Cerebellar nuclear complex (tissue), 1 donor: ENCODE measurements around the gene ABCC1.
"Not testable (repeated sequence)": the region's sequence is repeated elsewhere in the genome, so short reads cannot be mapped to it uniquely, and the experiment has no call there.

Experiments
- DNase-seq, 2 experiments: peaks; one replicate each; lab custom pipeline; 2025; lab: John Stamatoyannopoulos, UW

Gene ABCC1

GRCh38 chr16:15949210-15950160, at the start of gene ABCC1:
TSS of gene ABCC1 (plus strand) at chr16:15949616. CDS start at chr16:15949752, 136 bp downstream.
- no peak for DNase-seq

DNA sequence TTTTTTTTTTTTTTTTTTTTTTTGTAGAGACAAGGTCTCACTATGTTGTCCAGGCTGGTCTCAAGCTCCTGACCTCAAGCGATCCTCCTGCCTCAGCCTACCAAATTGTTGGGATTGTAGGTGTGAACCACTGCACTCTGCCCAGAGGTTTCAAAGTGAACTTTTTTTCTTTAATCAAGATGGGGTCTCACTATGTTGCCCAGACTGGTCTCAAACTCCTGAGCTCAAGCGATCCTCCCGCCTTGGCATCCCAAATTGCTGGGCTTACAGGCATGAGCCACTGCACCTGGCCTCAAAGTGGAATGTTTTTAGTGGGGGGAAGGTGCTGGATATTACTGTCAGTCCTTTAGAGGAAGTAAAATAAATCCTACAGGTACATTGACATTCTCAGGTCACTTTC, 49.1 kb upstream of the ABCC1 start:
- no peak for DNase-seq

DNA sequence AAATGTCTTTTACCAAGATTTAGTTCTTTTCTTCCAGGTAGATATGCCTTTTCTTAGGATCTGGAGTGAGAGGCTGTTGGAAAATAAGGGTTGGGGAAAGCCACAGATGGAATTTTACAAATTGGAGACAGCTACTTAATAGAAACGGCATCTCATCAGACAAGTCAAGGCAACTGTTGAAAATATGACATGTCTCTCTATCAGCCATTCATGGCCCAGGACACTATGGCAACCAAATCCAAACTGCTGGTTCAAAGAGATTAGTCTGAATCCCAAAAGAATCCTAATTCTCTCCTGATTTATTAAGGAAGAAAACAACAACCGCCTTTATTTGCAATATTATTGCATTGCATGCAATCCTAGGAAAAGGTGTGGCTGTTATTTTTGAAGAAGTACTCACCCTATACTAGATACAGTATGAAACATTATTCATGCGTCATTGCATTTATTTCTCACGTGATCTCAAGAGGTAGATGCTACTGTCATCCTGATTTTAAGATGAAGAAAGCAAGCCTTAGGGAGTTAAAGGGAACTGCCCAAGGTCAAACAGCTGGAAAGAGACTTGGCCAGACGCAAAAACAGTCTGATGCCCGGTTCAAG, 48.4 kb upstream of the ABCC1 start:
- no peak for DNase-seq

DNA sequence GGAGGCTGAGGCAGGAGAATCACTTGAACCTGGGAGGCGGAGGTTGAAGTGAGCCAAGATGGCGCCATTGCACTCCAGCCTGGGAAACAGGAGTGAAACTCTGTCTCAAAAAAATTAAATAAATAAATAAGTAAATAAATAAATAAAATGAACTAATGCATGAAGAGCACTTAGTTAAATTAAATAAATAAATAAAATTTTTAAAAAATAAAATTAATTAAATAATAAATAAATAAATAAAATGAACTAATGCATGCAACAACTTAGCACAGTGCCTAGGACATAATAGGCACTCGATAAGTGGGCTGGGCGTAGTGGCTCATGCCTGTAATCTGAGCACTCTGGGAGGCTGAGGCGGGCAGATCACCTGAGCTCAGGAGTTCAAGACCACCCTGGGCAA, 45.5 kb upstream of the ABCC1 start:
- no peak for DNase-seq

- DNase-seq = no peak
Observed at GRCh38 chr16:15906439-15906838, 43.0 kb upstream of the ABCC1 start.

DNA sequence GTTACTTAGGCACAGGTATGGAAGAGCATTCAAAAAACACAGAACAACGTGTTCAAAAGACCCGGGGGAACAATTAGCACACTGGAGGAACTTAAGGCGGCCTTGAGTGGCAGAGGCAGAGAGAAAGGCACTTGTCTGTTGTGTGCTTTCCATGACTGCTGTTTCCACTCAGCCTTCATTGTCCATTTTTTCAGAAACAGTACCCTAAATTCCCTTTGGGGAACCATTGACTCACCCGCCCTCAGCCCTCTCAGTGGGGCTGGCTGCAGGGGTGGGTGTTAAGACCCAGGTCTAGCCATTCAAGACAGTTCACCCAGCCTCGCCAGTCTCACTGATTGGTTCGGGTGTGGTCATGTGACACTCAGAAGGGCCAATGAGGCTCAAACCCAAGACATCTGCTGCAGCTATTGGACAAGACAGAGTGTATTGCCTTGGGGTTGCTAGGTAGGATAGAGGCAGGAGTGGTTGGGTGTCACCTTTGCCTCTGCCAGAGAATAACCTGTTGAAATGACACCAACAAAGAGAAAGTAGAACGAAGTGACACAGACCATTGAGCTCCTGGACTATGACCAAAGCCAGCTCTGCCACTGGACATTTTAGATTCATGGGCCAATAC, 41.4 kb upstream of the ABCC1 start:
- DNase-seq = no peak

- DNase-seq = no peak
Observed at GRCh38 chr16:15911198-15911597, 38.2 kb upstream of the ABCC1 start.

DNA sequence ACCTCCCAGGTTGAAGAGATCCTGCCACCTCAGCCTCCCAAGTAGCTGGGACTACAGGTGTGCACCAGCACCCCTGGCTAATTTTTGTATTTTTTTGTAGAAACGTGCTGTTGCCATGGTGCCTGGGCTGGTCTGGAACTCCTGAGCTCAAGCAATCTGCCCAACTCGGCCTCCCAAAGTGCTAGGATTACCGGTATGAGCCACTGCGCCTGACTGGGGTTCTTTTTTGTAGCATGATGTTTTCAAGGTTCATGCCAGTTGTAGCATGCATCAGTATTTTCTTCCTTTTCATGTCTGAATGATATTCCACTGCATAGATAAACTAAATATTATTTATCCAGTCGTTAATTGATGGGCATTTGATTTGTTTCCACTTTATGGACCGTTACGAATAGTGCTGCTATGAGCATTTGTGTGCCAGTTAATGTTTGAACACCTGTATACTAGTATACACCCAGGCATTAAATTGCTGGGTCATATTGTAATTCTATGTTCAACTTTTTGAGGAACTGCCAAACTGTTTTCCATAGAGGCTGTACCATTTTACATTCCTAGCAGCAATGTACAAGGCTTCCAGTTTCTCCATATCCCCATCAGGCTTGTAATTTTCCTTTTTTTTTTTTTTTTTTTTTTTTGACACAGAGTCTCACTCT, 36.2 kb upstream of the ABCC1 start:
- no peak for DNase-seq

GRCh38 chr16:15915555-15916081, 33.8 kb upstream of the ABCC1 start:
- DNase-seq = no peak

DNA sequence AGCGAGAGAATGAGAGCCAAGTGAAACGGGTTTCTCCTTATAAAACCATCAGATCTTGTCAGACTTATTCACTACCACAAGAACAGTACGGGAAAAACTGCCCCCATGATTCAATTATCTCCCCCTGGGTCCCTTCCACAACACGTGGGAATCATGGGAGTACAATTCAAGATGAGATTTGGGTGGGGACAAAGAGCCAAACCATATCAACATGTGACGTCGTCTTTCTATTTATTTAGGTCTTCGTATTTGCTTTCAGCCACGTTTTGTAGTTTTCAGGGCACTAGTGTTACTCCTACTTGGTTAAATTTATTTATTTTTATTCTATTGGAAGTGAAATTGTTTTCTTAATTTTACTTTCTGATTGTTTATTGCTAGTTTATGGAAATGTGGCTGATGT, 33.1 kb upstream of the ABCC1 start:
- DNase-seq = no peak

- not testable (repeated sequence) for DNase-seq
Observed at GRCh38 chr16:15918314-15918713, 31.1 kb upstream of the ABCC1 start.

- no peak for DNase-seq
Observed at GRCh38 chr16:15919331-15919730, 30.1 kb upstream of the ABCC1 start.

DNA sequence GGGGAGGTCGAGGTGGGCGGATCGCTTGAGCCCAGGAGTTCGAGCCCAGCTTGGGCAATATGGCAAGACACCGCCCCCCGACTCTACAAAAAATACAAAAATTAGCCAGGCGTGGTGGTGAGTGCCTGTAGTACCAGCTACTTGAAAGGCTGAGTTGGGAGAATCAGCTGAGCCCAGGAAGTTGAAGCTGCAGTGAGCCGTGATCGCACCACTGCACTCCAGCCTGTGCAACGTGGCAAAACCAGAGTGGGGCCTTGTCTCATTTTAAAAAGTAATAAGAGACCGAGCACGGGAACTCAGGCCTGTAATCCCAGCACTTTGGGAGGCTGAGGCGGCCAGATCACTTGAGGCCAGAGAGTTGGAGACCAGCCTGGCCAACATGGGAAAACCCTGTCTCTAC, 24.4 kb upstream of the ABCC1 start:
- no peak for DNase-seq

- no peak for DNase-seq
Observed at GRCh38 chr16:15925631-15926030, 23.8 kb upstream of the ABCC1 start.

DNA sequence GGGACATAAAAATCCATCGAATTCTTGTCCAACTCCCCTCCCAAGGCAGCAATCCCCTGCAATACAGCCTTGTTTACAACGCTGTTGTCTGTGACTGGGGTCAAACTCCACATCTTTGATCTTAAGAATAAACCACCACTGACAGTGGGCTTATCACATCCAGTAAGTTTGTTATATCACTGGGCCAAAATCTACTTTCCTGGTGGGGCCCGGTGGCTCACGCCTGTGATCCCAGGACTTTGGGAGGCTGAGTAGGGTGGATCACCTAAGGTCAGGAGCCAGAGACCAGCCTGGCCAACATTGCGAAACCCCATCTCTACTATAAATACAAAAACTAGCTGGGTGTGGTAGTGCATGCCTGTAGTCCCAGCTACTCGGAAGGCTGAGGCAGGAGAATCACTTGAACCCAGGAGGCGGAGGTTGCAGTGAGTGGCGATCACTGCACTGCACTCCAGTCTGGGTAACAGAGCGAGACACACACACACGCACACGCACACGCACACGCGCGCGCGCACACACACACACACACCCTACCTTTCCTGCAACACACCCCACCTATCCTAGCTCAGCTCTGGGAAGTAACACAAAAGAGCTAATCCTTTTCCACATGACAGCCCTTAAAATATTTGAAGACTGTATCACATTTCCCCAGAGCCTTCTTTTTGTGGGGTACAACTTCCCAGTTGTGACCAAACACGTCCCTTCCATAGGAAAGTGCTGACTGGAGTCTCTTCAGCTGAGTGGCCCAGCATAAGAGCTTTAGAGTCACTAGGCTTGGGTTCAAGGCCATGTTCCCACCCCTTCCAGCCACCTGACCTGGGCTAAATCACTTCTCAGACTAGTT, 20.9 kb upstream of the ABCC1 start:
- no peak for DNase-seq

DNA sequence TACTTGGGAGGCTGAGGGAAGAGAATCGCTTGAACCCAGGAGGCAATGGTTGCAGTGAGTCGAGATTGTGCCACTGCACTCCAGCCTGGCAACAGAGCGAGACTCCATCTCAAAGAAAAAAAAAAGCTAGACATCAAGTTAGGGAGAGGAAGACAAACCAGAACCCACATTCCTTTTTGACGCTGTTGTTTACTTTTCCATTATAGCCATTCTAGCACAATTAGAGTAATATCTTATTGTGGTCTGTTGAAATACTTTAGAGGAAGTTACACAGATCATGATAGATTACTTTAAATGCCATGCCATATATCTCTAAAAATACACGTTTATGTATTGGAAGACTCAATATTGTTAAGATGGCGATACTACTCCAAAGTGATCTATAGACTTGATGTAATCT, 16.5 kb upstream of the ABCC1 start:
- DNase-seq = no peak

DNA sequence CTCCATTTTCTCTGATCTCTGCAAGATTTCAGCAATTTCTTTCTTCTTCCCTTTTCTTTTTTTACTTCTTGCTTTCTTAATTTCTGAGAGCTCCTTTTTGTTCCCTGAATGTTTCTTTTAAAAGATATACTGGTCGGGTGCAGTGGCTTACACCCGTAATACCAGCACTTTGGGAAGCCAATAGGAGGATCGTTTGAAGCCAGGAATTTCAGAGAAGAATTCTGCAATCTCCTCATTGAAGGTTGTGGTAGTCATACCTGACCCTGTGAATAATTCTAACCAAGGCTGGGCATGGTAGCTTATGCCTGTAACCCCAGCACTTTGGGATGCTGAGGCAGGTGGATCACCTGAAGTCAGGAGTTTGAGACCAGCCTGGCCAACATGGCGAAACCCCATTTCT, 15.6 kb upstream of the ABCC1 start:
- no peak for DNase-seq

DNA sequence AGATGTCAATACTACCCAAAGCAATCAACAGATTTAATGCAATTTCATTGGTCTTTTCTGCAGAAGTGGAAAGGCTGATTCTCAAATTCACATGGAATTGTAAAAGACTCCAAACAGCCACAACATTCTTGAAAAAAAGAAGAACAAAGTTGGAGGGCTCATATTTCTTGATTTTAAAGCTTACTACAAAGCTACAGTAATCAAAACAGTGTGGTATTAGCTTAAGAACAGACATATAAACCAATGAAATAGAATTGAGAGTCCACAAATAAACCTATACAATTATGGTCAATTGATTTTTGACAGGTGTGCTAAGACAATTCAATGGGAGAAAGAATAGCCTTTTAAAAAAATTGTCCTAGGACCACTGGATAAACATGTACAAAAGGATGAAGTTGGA, 14.4 kb upstream of the ABCC1 start:
- DNase-seq = no peak

DNA sequence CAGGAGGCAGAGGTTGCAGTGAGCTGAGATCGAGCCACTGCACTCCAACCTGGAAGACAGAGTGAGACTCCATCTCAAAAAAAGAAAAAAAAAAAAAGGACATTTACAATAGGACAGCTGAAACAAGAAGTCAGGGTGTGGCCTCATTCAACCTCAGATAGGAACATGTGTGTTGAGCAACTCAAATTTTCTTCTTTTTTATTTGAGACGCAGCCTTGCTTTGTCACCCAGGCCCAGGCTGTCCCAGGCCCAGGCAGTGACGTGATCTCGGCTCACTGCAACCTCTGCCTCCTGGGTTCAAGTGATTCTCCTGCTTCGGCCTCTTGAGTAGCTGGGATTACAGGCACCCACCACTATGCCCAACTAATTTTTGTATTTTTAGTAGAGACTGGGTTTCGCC, 12.6 kb upstream of the ABCC1 start:
- not testable (repeated sequence) for DNase-seq

DNA sequence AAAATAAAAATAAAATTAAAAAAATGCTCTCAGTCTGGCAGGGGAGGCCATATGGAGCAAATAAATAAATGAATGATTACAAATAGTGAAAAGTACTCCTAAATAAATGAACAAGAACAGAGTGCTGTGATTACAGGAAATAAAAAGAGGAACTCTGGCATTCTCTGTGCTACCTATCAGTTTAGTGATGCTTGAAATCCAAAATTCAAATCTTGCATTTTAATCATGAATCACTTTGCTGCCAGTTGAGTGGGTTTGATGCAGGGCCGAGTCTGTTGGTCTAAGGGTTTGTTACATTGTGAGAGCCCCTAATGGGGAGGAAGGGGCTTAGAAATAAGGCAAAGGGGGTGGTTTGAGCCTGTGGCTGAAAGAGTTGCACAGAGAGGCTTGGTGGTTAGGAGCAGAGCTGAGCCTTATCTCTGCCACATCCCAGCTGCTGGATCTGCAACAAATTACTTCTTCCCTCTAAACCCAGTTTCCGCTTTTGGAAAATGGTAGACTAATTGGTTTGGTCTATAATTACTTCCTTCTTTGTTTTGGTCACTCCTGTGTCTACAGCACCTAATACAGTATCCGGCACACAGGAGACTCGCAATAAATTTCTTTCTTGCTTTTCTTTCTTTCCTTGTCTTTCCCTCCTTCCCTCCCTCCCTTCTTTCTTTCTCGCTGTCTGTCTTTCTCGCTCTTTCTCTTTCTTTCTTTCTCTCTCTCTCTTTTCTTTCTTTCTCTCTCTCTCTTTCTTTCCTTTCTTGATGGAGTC, 6.3 kb upstream of the ABCC1 start:
- DNase-seq = no peak
